PFSK-1 (cell line): ENCODE measurements around the gene NR1D2.

Source experiments
- FOXP2 ChIP-seq: optimal IDR thresholded peaks from 2 replicates; pipeline ENCODE3; 2011; ENCODE audit warnings: borderline replicate concordance, control low read depth, inconsistent platforms; ENCODE audit not compliant: insufficient read depth; ENCODE audit errors: extremely low read length, extremely low read depth
- POLR2AphosphoS5 ChIP-seq: IDR thresholded peaks from 2 replicates; pipeline ENCODE4 v1.6.1; 2012; ENCODE audit warnings: low read depth, mild to moderate bottlenecking, control low read depth, low read length, moderate library complexity
- SIN3A ChIP-seq: IDR thresholded peaks from 2 replicates; pipeline ENCODE4 v1.6.1; 2012; ENCODE audit warnings: mild to moderate bottlenecking, low read length, moderate library complexity, borderline replicate concordance; ENCODE audit not compliant: insufficient read depth
- TAF1 ChIP-seq: IDR thresholded peaks from 2 replicates; pipeline ENCODE4 v1.6.1; 2012; ENCODE audit warnings: low read length, control low read depth, borderline replicate concordance; ENCODE audit not compliant: insufficient read depth
- TF ChIP-seq, protein P1 (sequence below), 2 experiments: IDR thresholded peaks; 2 replicates each; pipeline versions ENCODE4 v1.6.1 to v1.8.0; 2011 to 2012; ENCODE audit warnings: low read depth in 2 of 2, low read length in 2 of 2, control low read depth in 1 of 2, inconsistent platforms in 1 of 2, mild to moderate bottlenecking in 1 of 2, moderate library complexity in 1 of 2; ENCODE audit not compliant: insufficient read depth in 1 of 2

Gene NR1D2

DNA sequence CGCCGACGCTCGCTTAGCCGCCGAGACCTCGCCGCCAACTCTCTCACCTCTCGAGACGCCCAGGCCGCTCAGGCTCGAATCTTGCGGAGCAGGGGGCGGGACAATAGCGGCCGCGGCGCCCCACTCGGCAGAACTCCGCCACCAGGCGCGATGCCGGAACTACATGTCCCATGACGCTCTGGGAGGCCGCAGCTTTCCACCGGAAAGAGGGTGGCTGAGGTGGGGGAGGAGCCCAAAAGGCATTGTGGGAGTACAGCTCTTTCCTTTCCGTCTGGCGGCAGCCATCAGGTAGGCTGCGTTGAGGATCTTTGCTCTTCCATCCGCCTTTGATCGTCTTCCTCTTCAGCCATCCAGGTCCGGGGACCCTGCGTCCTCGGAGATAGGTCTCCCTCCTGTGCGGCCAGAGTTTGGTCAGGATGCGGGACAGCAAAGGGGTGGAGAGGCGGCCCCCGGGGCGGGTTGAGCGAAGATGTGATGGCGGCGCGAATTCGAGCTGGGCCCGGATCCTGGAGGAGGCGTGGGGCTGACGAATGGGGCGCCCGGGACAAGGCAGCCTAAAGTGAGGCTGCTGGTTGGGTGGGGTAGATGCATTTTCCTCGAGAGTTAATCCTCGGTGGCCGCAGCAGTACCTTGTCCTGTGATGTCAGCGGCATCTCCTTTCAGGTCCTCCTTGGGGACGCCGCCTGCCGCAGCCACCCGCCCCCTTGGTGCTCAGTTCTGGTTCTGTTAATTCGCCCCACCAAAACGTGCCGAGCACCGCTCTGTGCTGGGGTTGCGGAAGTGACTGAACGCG, 28.0 kb upstream of the NR1D2 start, which contains the start of the genes NKIRAS1 and RPL15:
TSS of gene NKIRAS1 (minus strand) at position 105 of the 793 bp plus-strand sequence. CDS start 6,086 bp downstream, outside the sequence.
TSS of gene RPL15 (plus strand) at position 247 of the 793 bp plus-strand sequence. CDS start 728 bp downstream, outside the sequence.
- TF ChIP-seq POLR2AphosphoS5 (peak; percentile 99), TAF1 (peak; percentile 98), FOXP2 (peak; percentile 42), SIN3A (peak; percentile 16; the same call in 1 of the 2 replicates)
- TF ChIP-seq, protein P1, sequence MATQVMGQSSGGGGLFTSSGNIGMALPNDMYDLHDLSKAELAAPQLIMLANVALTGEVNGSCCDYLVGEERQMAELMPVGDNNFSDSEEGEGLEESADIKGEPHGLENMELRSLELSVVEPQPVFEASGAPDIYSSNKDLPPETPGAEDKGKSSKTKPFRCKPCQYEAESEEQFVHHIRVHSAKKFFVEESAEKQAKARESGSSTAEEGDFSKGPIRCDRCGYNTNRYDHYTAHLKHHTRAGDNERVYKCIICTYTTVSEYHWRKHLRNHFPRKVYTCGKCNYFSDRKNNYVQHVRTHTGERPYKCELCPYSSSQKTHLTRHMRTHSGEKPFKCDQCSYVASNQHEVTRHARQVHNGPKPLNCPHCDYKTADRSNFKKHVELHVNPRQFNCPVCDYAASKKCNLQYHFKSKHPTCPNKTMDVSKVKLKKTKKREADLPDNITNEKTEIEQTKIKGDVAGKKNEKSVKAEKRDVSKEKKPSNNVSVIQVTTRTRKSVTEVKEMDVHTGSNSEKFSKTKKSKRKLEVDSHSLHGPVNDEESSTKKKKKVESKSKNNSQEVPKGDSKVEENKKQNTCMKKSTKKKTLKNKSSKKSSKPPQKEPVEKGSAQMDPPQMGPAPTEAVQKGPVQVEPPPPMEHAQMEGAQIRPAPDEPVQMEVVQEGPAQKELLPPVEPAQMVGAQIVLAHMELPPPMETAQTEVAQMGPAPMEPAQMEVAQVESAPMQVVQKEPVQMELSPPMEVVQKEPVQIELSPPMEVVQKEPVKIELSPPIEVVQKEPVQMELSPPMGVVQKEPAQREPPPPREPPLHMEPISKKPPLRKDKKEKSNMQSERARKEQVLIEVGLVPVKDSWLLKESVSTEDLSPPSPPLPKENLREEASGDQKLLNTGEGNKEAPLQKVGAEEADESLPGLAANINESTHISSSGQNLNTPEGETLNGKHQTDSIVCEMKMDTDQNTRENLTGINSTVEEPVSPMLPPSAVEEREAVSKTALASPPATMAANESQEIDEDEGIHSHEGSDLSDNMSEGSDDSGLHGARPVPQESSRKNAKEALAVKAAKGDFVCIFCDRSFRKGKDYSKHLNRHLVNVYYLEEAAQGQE (IDR thresholded peaks at IDR 0.05; ENCODE audit: insufficient read depth in 1 of 2, low read depth in 2 of 2, low read length in 2 of 2) = peak; percentile 57 to 58

GRCh38 chr3:23919628-23920027, 25.5 kb upstream of the NR1D2 start:
- TF ChIP-seq SIN3A = no peak
- TF ChIP-seq TAF1 = no peak
- TF ChIP-seq, protein P1 (IDR thresholded peaks at IDR 0.05; ENCODE audit: insufficient read depth in 1 of 2, low read depth in 2 of 2, low read length in 2 of 2) = no peak
- TF ChIP-seq FOXP2 = no peak
- no peak for TF ChIP-seq POLR2AphosphoS5

GRCh38 chr3:23920151-23920655, 24.9 kb upstream of the NR1D2 start:
- TF ChIP-seq FOXP2 (no peak), POLR2AphosphoS5 (peak; percentile 52; the same call in 1 of the 2 replicates)

DNA sequence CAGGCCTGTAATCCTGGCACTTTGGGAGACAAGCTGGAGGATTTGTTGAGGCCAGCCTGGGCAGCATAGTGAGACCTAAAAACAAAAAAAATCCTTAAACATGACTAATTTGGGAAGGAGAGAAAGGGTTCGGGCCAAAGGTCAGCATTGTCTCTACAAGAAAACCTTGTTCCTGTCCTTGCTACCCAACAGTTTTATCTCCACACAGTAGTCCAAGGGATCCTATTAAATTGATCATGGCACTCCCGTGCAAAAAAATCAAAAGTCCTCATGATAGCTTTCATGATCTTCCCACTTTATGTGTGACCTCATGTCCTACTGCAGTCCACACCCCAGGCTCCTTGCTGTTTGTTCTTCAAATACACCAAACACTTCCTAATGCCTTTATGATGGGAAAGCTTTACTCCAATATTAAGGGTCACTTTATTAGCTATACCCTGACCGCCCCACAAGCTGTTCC, 24.0 kb upstream of the NR1D2 start:
- TF ChIP-seq FOXP2 (no peak), TAF1 (no peak), SIN3A (no peak), POLR2AphosphoS5 (peak; percentile 55; the same call in 1 of the 2 replicates)
- TF ChIP-seq, protein P1 (IDR thresholded peaks at IDR 0.05; ENCODE audit: insufficient read depth in 1 of 2, low read depth in 2 of 2, low read length in 2 of 2) = no peak

- TF ChIP-seq, protein P1 (IDR thresholded peaks at IDR 0.05; ENCODE audit: insufficient read depth in 1 of 2, low read depth in 2 of 2, low read length in 2 of 2) = no peak
- no peak for TF ChIP-seq POLR2AphosphoS5
Observed at GRCh38 chr3:23923786-23924185, 21.3 kb upstream of the NR1D2 start.
